ENCODE results near the gene BANP.
"Not testable (repeated sequence)": the region's sequence is repeated elsewhere in the genome, so short reads cannot be mapped to it uniquely, and the experiment has no call there.

The BANP gene

DNA sequence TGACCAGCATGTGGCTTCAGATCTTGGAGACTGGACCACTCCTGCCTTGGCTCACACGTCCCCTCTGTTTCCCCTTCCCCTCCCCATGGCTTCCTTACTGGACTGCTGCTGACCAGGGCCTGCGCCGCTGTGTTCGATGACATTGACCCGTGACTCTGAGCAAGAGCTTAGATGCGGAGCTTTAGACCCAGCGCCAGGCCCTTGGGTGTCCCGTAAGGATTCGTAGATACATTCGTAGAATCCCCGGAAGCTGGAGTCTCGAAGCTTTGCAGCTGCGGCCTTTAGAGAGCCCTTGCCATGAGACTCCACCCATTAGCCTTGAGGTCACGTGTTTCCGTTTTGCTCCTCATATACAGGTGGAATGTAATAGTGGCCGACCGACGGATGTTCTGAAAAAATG, 65.2 kb downstream of the BANP start:
- DNase-seq (ENCODE audit: low read depth), result not testable (repeated sequence)

- DNase-seq (ENCODE audit: low read depth), result no peak
Observed at GRCh38 chr16:88016964-88017363, 65.7 kb downstream of the BANP start.

- no peak for DNase-seq (ENCODE audit: low read depth)
Observed at GRCh38 chr16:88017587-88018101, 66.4 kb downstream of the BANP start.

- DNase-seq (ENCODE audit: low read depth), result not testable (repeated sequence)
Observed at GRCh38 chr16:88018382-88018781, 67.1 kb downstream of the BANP start.

GRCh38 chr16:88019041-88019820, 68.0 kb downstream of the BANP start:
- not testable (repeated sequence) for DNase-seq (ENCODE audit: low read depth)

DNA sequence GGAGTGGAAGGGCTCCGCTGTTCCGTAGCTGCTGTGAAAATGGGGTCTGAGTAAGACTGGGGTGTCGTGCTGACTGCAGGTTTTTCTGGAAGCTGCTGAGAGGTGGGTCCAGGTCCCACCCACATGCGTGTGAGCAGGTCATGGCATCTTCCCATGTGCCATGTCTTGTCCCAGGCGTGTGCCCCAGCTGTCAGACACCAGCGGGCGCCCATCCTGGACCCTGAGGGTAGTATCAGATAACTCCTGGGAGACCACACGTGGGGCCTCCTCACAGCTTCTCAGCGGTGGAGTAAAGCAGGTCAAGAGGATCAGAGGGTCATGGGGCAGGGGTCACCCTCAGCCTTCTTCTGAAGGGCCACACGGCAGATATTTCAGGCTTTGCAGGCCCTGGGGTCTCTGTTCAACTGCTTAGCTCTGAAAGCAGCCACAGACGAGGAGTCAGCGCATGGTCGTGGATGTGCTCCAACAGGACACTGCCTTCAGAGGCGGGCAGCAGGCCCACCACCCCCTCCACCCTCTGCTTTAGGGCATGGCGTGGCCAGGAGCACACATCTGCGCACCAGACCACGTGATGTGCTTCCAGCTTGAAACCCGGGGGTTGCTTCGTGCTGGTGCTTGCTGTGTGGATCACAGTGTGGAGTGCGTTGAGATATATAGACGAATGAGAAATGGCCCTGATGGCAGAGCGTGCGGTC, 68.7 kb downstream of the BANP start:
- no peak for DNase-seq (ENCODE audit: low read depth)

DNA sequence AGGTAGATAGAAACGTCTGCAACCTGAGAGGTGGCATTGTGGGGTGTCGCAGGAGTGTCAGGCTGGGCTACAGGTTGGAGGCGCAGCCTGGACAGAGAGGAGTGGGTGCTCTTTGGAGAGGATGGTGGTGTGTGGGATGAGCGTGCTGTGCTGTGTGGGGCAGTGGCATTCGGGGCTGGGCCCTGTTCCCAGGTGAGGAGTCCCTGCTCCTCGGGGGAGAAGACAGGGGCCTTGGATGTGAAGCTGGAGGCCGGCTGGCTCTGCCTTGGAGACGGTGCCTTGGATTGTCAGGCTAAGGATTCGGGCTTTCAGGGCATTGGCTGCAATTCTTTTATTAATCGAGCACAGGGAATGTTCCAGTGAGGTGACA, 69.3 kb downstream of the BANP start:
- no peak for DNase-seq (ENCODE audit: low read depth)

DNA sequence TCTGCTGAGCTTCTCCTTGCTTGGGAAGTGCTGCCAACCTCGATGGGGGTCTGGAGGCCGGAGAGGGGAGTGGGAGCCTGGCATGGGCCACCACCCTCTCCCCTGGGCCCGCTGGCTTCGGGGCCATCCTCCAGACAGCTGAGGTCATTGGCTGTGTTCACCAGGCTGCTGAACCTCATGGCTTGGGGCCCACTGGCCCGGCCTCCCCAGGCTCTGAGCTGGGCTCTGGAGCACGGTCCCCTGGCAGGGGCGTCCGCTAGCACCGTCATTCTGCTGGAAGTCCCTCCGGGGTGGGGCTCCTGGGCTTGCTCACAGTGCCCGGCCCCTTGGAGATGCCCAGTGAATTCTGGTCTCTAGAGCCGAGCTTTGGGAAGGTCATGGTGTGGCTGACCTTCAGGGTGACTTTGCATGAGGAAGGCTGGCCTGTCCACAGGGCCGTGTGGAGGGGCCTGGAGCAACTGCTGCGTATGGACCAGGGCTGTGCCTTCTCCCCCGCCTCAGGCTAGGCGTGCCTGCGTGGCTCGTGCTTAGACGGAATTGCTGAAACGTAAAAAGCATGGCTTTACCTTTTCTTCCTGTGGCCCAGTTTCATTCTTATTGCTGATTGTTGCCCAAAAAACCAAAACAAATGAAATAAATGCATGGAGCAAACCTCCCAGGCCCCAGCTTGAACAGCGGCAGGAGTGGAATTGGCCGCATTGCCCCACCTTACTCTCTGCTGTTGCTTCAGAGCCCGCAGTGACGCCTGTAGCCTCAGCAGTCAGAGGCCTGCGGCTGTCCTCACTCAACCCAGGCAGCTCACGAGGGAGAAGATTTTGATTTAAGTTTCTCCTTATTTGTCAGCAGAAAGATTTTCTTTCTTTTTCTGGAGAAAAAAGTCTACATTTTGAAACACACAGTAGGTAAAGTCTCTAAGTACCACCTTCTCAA, 70.1 kb downstream of the BANP start:
- not testable (repeated sequence) for DNase-seq (ENCODE audit: low read depth)

- DNase-seq (ENCODE audit: low read depth), result no peak
Observed at GRCh38 chr16:88022076-88023042, 71.1 kb downstream of the BANP start.

DNA sequence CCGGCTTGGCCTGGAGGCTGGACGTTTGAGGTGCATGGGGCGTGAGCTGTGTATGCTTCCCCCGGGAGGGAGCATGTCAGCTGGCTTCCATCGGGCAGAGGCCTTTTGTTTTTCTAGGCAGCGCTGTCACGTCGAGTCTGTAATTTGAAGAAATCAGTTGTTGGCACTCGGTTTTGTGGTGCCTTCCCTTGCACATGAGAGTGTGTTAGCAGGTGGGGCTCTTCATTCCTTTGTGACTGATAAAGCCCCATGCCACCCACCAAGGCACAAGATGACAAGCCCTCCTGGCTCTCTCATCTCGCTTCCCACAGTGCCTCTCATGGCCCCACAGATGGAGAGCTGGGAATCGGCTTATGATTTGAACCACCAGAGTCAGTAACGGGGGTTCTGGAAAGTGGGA, 72.1 kb downstream of the BANP start:
- no peak for DNase-seq (ENCODE audit: low read depth)

- DNase-seq (ENCODE audit: low read depth), result no peak
Observed at GRCh38 chr16:88023786-88024185, 72.6 kb downstream of the BANP start.

DNA sequence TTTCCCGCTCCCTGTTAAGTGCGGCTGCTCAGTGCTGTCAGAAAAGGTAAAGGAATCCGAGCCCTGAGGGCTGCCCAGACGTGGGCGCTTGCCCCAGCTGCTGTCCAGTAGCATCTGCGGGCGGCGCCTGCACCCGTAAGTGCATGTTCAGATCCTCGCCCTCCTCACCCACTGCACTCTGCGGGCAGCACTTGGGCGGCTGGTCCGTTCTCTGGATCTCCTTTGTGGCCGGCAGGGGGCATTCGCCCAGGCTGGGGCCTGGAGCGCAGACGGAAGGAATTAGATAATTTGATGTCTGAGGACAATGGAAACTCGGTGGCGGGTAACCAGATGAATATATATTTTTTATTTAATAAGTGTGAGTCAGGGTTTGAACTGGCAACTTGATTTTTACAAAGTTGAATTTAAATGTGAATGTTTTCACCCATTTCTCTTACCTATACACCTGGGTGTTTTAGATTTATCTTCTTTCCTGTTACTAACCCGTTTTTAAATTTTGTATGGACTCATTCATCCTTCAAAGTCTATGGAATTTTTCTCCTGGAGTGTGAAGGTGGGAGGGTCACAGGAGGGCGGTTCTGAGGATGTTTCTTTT, 73.4 kb downstream of the BANP start:
- not testable (repeated sequence) for DNase-seq (ENCODE audit: low read depth)

- not testable (repeated sequence) for DNase-seq (ENCODE audit: low read depth)
Observed at GRCh38 chr16:88025086-88025492, 73.9 kb downstream of the BANP start.

DNA sequence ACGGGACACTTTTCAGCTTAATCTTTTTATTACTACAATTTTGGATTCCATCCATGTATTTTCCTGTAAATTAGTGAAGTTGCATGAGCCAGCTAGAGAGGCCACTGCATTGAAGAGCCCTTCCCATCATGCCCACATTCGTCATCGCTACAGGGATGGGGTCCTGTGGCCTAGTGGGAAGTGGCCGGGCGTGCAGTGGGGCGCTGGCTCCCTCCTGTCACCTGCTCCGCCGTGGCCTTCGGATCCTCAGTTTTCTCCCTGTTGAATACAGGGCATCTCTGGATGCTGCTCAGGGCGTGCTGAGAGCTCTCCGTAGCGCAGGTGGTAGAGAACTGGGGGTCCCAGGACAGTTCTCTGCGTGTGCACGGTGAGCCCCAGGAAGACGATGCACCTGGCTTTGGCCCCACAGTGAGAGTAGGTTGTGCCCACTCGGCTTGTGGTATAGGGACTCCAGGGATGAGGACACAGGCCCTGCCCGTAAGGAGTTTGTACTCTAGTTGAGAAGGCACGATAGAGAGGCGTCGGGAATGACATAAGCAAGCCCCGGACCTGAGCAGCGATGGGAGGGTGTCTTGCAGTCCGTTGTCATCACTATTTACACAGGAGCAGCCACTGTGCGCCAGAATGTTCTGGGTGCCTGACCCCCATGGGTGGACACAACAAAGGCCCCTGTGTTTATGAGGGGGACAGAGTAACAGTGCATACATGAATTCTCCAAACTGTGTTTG, 74.8 kb downstream of the BANP start:
- not testable (repeated sequence) for DNase-seq (ENCODE audit: low read depth)

DNA sequence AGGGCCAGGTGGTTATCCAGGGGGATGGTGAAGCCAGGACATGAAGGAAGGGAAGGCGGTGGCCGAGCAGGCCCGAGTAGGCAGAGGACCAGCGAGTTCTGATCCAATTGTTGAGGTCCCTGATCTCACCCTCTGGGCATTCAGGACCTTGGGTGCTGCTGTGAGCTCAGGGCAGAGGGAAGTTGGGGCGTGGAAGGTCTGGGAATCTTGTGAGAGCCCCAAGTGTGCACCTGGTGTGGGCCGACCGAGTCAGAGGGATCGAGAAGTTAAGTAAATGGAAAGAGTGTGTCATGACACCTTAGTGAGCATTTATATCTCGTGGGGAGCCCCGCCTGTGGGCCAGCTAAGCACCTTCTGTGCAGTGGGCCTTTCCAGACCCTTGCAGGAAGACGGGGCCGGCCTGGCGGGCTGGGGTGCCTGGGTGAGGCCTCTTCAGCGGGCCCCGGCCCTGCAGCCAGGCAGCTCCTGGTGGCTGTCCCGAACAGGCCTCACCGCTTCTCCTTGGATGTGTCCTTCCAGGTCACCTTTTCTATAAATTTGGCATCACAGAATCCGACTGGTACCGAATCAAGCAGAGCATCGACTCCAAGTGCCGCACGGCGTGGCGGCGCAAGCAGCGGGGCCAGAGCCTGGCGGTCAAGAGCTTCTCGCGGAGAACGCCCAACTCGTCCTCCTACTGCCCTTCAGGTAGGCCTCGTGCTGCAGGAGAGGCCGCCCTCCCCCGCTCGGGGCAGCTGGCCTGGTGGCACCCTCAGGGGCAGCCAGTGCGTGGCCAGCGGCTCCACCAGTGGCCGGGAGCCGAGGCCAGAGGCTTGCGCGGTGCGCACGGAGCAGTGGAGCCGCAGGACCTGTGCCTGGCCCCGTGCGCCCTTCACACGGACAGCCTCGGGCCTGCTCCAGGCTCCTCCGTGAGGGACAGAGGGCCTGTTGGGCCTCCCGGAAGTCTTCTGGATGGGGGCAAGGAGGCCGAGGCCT, 76.0 kb downstream of the BANP start:
- no peak for DNase-seq (ENCODE audit: low read depth)

DNA sequence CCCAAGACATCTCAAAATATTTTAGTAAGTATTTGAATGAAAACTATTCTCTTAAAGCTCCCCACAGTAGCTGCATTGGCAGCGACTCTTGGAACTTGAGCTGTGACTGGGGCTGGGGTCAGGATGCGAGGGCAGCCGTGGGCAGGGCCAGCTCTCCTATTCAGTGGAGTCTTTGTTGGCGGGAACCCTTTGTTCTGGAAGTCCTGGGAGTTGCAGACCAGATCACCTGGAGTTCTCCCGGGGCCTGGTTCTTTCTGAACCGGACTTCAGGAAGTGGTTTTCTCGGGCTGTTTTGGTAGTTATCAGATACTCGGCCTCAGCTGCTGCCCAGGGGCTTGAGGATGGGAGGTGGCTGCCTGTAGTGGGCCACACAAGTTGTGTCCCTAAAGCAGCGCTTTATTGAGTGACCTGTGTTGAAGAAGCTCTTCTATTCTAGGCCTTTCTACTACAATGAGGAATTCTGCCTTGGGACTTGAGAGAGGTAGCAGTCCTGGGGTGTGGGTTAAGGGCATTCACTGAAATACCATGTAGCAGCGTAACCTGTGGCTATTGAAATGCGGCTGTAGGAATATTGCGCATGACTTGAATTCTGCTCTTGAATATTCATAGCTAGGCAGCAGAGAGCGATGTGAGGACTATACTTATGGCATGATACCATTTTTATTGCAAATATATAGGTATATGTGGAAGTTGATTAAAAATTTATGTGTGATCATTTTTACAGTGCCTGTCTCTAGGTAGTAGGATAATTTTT, 77.1 kb downstream of the BANP start:
- DNase-seq (ENCODE audit: low read depth), result not testable (repeated sequence)

GRCh38 chr16:88030498-88030897, 79.3 kb downstream of the BANP start:
- no peak for DNase-seq (ENCODE audit: low read depth)

GRCh38 chr16:88030961-88031360, 79.7 kb downstream of the BANP start:
- not testable (repeated sequence) for DNase-seq (ENCODE audit: low read depth)
